GM19324 (cell line): ENCODE measurements around the gene TMEM127.
A peak's percentile ranks its signal among the peaks of the same experiment; 100 is the strongest.
"Not testable (repeated sequence)": the region's sequence is repeated elsewhere in the genome, so short reads cannot be mapped to it uniquely, and the experiment has no call there.

Experiments
- ATAC-seq: cut with Tn5 transposase; IDR thresholded peaks from one replicate; pipeline ENCODE4 v1.9.1; 2021; ENCODE audit warnings: mild to moderate bottlenecking, moderate library complexity; ENCODE audit not compliant: unreplicated experiment, low FRiP score

Gene TMEM127

GRCh38 chr2:96265840-96266679 is at the start of gene TMEM127, which contains the start of gene CIAO1:
TMEM127 (minus strand) TSS chr2:96265997; CDS start chr2:96265381, 616 bp downstream.
CIAO1 (plus strand) TSS chr2:96266225; CDS start chr2:96266351, 126 bp downstream.
- ATAC-seq = peak; percentile 95

GRCh38 chr2:96315005-96315399 is 49.2 kb upstream of the TMEM127 start:
- no peak for ATAC-seq

- ATAC-seq = no peak
These were observed 42.5 kb upstream of the TMEM127 start for GRCh38 chr2:96308248-96308647.

- no peak for ATAC-seq
These were observed 40.6 kb upstream of the TMEM127 start for GRCh38 chr2:96306370-96306769.

- ATAC-seq = no peak
These were observed 40.1 kb upstream of the TMEM127 start for GRCh38 chr2:96305979-96306308.

GRCh38 chr2:96305091-96305978 is 39.5 kb upstream of the TMEM127 start, which contains the start of gene SNRNP200:
SNRNP200 (minus strand) TSS chr2:96305546; CDS start chr2:96305437, 109 bp downstream.
- peak; percentile 95 for ATAC-seq

GRCh38 chr2:96304606-96305005 is 38.8 kb upstream of the TMEM127 start:
- ATAC-seq = no peak

GRCh38 chr2:96301865-96302264 is 36.1 kb upstream of the TMEM127 start:
- ATAC-seq = no peak

- ATAC-seq = no peak
These were observed 31.1 kb upstream of the TMEM127 start for GRCh38 chr2:96296925-96297324.

- ATAC-seq = not testable (repeated sequence)
These were observed 28.5 kb upstream of the TMEM127 start for GRCh38 chr2:96294271-96294670.

GRCh38 chr2:96291751-96292150 is 26.0 kb upstream of the TMEM127 start:
- no peak for ATAC-seq

- ATAC-seq = no peak
These were observed 21.6 kb upstream of the TMEM127 start for GRCh38 chr2:96287273-96287856.

- no peak for ATAC-seq
These were observed 11.1 kb upstream of the TMEM127 start for GRCh38 chr2:96276787-96277499.

GRCh38 chr2:96274355-96275056 is 8.7 kb upstream of the TMEM127 start:
- ATAC-seq = no peak

GRCh38 chr2:96273763-96274162 is 8.0 kb upstream of the TMEM127 start:
- ATAC-seq = no peak

- no peak for ATAC-seq
These were observed 6.2 kb upstream of the TMEM127 start for GRCh38 chr2:96271995-96272394.

- ATAC-seq = no peak
These were observed 1.6 kb upstream of the TMEM127 start for GRCh38 chr2:96267159-96267971.

- no peak for ATAC-seq
These were observed 403 bp downstream of the TMEM127 start for GRCh38 chr2:96265349-96265839.
